Calu3 (cell line): ENCODE data around the gene ZAR1L. TPM values are rescaled to one million over a fixed set of nuclear protein-coding genes. Genes with fewer than 3 reads are reported as not detected.
"Not testable (repeated sequence)": the region's sequence is repeated elsewhere in the genome, so short reads cannot be mapped to it uniquely, and the experiment has no call there.

Experiments used
- Bru-seq: library from RNA; stranded (reverse); fragments of 400-500 nt; gene quantifications from one replicate; lab custom pipeline; 2021; lab: Mats Ljungman, UMichigan
- BruChase-seq, 2 experiments: library from RNA; stranded (reverse); fragments of 400-500 nt; gene quantifications; one replicate each; lab custom pipeline; 2021; lab: Mats Ljungman, UMichigan
- BruUV-seq: library from RNA; stranded (reverse); fragments of 400-500 nt; replicated peaks from 2 replicates; lab custom pipeline; 2021; lab: Mats Ljungman, UMichigan
- CTCF ChIA-PET: fragments of 300-600 bp; sonication (Branson Sonifier 250); formaldehyde crosslinking; loops from one replicate; lab custom pipeline; 2022; ENCODE audit warnings: antibody characterized with exemption; lab: Charles Lee
- DNase-seq: peaks from one replicate; pipeline ENCODE4 v3.0.0; 2022
- H3K27ac Mint-ChIP-seq: one replicate; pipeline ENCODE4 v1.8.0; 2022; ENCODE audit warnings: mixed read lengths; ENCODE audit not compliant: unreplicated experiment
- H3K27me3 Mint-ChIP-seq: one replicate; pipeline ENCODE4 v1.8.0; 2022; ENCODE audit warnings: mixed read lengths; ENCODE audit not compliant: unreplicated experiment
- H3K36me3 Mint-ChIP-seq: one replicate; pipeline ENCODE4 v1.8.0; 2022; ENCODE audit warnings: mild to moderate bottlenecking, moderate library complexity, mixed read lengths; ENCODE audit not compliant: insufficient read depth, unreplicated experiment
- H3K4me1 Mint-ChIP-seq: one replicate; pipeline ENCODE4 v1.8.0; 2022; ENCODE audit warnings: mild to moderate bottlenecking, low read depth, mixed read lengths; ENCODE audit not compliant: unreplicated experiment
- H3K4me3 Mint-ChIP-seq: one replicate; pipeline ENCODE4 v1.8.0; 2022; ENCODE audit warnings: mild to moderate bottlenecking, low read depth, moderate library complexity, mixed read lengths; ENCODE audit not compliant: unreplicated experiment
- H3K9me3 Mint-ChIP-seq: one replicate; pipeline ENCODE4 v1.8.0; 2022; ENCODE audit warnings: low read depth, mixed read lengths; ENCODE audit not compliant: unreplicated experiment
- intact Hi-C: fragments of 100-400 bp; cut with micrococcal nuclease; formaldehyde crosslinking; loops from one replicate; pipeline ENCODE4 v1.10.0; 2022; ENCODE audit not compliant: unreplicated experiment
- long read RNA-seq: library from polyadenylated mRNA; stranded (forward); transcript quantifications from one replicate; pipeline ENCODE4 v2.0.0, GENCODE V29; 2022
- total RNA-seq: library from RNA; stranded (reverse); gene quantifications from 2 replicates; pipeline ENCODE4 v1.2.3, GENCODE V29; 2022
- TF ChIP-seq, protein P1 (sequence below): fragments of 200-600 bp; IDR thresholded peaks from one replicate; pipeline ENCODE4 v1.8.0; 2022; ENCODE audit warnings: antibody characterized with exemption; ENCODE audit not compliant: unreplicated experiment

The ZAR1L gene, protein sequence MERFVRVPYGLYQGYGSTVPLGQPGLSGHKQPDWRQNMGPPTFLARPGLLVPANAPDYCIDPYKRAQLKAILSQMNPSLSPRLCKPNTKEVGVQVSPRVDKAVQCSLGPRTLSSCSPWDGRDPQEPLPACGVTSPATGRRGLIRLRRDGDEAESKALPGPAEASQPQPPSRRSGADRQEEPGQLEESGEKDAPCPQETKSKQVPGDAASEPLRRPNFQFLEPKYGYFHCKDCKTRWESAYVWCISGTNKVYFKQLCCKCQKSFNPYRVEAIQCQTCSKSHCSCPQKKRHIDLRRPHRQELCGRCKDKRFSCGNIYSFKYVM
- not detected in 2 replicates for total RNA-seq
- percentile 14 among the genes with signal in this experiment for Bru-seq, nascent RNA
- percentile 12 among the genes with signal in this experiment for BruChase-seq, experiment 1, labeled RNA remaining after a 6-hour chase
- BruChase-seq, experiment 2, labeled RNA remaining after a 2-hour chase: percentile 13 among the genes with signal in this experiment
- long read RNA-seq: 0 reads

DNA sequence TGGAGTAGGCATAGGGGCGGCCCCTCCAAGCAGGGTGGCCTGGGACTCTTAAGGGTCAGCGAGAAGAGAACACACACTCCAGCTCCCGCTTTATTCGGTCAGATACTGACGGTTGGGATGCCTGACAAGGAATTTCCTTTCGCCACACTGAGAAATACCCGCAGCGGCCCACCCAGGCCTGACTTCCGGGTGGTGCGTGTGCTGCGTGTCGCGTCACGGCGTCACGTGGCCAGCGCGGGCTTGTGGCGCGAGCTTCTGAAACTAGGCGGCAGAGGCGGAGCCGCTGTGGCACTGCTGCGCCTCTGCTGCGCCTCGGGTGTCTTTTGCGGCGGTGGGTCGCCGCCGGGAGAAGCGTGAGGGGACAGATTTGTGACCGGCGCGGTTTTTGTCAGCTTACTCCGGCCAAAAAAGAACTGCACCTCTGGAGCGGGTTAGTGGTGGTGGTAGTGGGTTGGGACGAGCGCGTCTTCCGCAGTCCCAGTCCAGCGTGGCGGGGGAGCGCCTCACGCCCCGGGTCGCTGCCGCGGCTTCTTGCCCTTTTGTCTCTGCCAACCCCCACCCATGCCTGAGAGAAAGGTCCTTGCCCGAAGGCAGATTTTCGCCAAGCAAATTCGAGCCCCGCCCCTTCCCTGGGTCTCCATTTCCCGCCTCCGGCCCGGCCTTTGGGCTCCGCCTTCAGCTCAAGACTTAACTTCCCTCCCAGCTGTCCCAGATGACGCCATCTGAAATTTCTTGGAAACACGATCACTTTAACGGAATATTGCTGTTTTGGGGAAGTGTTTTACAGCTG, at the start of gene ZAR1L, which contains the start of gene BRCA2:
TSS of gene ZAR1L (minus strand) at position 126 of the 790 bp plus-strand sequence. CDS start 3,438 bp downstream, outside the sequence.
TSS of gene BRCA2 (plus strand) at position 271 of the 790 bp plus-strand sequence. CDS start 953 bp downstream, outside the sequence.
- H3K9me3 Mint-ChIP-seq: no peaks in the 10 kb centered on the region
- no peaks in the 10 kb centered on the region for H3K4me1 Mint-ChIP-seq
- peaks cover 17% of the 10 kb centered on the region for H3K36me3 Mint-ChIP-seq
- intact Hi-C loops: no loop called here
- H3K27ac Mint-ChIP-seq: peak within 1 kb of the TSS; percentile 95
- peak within 1 kb of the TSS; percentile 84 for H3K4me3 Mint-ChIP-seq
- TF ChIP-seq, protein P1, sequence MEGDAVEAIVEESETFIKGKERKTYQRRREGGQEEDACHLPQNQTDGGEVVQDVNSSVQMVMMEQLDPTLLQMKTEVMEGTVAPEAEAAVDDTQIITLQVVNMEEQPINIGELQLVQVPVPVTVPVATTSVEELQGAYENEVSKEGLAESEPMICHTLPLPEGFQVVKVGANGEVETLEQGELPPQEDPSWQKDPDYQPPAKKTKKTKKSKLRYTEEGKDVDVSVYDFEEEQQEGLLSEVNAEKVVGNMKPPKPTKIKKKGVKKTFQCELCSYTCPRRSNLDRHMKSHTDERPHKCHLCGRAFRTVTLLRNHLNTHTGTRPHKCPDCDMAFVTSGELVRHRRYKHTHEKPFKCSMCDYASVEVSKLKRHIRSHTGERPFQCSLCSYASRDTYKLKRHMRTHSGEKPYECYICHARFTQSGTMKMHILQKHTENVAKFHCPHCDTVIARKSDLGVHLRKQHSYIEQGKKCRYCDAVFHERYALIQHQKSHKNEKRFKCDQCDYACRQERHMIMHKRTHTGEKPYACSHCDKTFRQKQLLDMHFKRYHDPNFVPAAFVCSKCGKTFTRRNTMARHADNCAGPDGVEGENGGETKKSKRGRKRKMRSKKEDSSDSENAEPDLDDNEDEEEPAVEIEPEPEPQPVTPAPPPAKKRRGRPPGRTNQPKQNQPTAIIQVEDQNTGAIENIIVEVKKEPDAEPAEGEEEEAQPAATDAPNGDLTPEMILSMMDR: no peak
- CTCF ChIA-PET: interaction anchor here (1.0 to 1.5 kb wide), 3 partner anchors 12 to 406 kb away, joined by 3 to 4 read pairs (median 3); no protein-coding TSS in a partner anchor
- no peaks in the 10 kb centered on the region for H3K27me3 Mint-ChIP-seq
- peak; percentile 81 for DNase-seq
- TSS peak; percentile 29 for BruUV-seq

DNA sequence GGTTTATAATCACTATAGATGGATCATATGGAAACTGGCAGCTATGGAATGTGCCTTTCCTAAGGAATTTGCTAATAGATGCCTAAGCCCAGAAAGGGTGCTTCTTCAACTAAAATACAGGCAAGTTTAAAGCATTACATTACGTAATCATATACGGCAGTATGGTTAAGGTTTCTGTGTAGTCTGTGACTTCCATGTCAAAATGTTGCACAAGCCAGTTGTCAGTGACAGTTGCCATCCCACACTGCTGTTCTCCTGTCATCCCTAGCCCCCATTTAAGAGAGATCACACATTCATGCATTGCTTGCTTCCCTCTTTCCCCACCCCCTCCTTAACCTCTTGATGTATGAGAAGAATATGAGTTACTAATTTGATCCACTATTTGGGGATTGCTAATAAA, 47.4 kb upstream of the ZAR1L start:
- no peaks in the 10 kb centered on the region for H3K4me1 Mint-ChIP-seq
- H3K36me3 Mint-ChIP-seq: no peaks in the 10 kb centered on the region
- no peak for DNase-seq
- BruUV-seq: no TSS peak
- CTCF ChIA-PET: no interaction called here
- H3K27ac Mint-ChIP-seq: no peak overlapping the region
- intact Hi-C loops: no loop called here
- TF ChIP-seq, protein P1: no peak
- no peaks in the 10 kb centered on the region for H3K9me3 Mint-ChIP-seq
- no peak overlapping the region for H3K4me3 Mint-ChIP-seq
- no peaks in the 10 kb centered on the region for H3K27me3 Mint-ChIP-seq

DNA sequence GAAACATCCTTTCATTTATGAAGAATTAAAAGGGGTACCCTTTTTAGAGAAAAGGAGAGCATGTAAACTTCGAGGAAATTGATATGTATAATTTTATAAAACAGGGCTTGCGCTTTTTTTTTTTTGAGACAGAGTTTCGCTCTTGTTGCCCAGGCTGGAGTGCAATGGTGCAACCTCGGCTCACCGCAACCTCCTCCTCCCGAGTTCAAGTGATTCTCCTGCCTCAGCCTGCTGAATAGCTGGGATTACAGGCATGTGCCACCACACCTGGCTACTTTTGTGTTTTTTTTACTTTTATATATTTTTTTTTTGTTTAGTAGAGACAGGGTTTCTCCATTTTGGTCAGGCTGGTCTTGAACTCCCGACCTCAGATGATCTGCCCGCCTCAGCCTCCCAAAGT, 40.8 kb upstream of the ZAR1L start:
- H3K4me1 Mint-ChIP-seq, H3K36me3 Mint-ChIP-seq, DNase-seq, BruUV-seq, intact Hi-C loops, H3K27ac Mint-ChIP-seq, H3K9me3 Mint-ChIP-seq, CTCF ChIA-PET, H3K27me3 Mint-ChIP-seq, H3K4me3 Mint-ChIP-seq: not testable (repeated sequence)

DNA sequence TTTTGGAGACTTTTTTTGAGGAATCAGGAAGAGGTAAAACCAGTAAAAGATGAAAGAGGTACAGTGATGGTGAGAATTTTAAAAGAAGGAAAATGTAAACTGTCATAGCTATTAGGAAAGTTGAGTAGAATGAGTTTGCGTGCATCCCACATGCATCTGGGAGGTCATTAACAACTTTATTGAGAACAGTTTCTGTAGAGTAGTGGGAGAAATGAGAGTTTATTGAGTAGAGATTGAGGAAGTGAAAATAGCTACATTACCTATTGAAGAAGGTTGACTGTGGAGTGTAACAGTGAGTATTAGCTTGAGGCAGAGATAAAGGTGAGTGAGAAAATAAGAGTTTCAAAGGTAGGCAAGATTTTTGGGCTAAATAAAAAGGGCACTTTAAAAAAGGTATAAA, 38.9 kb upstream of the ZAR1L start:
- BruUV-seq: no TSS peak
- H3K36me3 Mint-ChIP-seq: peaks cover 1% of the 10 kb centered on the region
- DNase-seq: no peak

DNA sequence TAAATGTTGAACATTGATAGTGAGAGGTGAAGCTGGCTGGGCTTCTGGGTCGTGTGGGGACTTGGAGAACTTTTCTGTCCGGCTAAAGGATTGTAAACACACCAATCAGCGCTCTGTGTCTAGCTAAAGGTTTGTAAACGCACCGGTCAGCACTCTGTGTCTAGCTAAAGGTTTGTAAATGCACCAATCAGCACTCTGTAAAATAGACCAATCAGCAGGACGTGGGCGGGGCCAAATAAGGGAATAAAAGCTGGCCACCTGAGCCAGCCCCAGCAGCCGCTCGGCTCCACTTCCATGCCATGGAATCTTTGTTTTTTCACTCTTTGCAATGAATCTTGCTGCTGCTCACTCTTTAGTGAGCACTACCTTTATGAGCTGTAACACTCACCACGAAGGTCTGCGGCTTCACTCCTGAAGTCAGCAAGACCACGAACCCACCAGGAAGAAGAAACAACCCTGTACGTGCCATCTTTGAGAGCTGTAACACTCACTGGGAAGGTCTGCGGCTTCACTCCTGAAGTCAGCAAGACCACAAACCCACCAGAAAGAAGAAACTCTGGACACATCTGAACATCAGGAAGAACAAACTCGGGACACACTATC, 35.8 kb upstream of the ZAR1L start:
- H3K9me3 Mint-ChIP-seq, H3K27ac Mint-ChIP-seq, H3K4me1 Mint-ChIP-seq: not testable (repeated sequence)

More for the DNA sequence above, 38.9 kb upstream of the ZAR1L start:
- TF ChIP-seq, protein P1: no peak
- H3K4me1 Mint-ChIP-seq: no peaks in the 10 kb centered on the region
- no peak overlapping the region for H3K4me3 Mint-ChIP-seq
- H3K27ac Mint-ChIP-seq: no peak overlapping the region
- CTCF ChIA-PET: no interaction called here
- intact Hi-C loops: no loop called here
- no peaks in the 10 kb centered on the region for H3K27me3 Mint-ChIP-seq
- no peaks in the 10 kb centered on the region for H3K9me3 Mint-ChIP-seq

More for the DNA sequence above, 35.8 kb upstream of the ZAR1L start:
- intact Hi-C loops, CTCF ChIA-PET, BruUV-seq, H3K27me3 Mint-ChIP-seq, H3K36me3 Mint-ChIP-seq, DNase-seq, H3K4me3 Mint-ChIP-seq: not testable (repeated sequence)
